Neural cell (in vitro differentiated cells): ENCODE data around the gene TUBA1B. TPM values are rescaled to one million over a fixed set of nuclear protein-coding genes. Genes with fewer than 3 reads are reported as not detected.
A peak's percentile ranks its signal among the peaks of the same experiment; 100 is the strongest.

Source experiments
- H2AFZ ChIP-seq: fragments of 200-600, 300-800 bp; sonication (generic), shearing (Covaris generic); 2 replicates; pipeline ENCODE4 v1.6.0; 2014; ENCODE audit warnings: low read depth, mild to moderate bottlenecking, antibody characterized with exemption, low read length, moderate library complexity
- H3F3A ChIP-seq: fragments of 200-600 bp; shearing (Covaris generic); 2 replicates; pipeline ENCODE4 v1.6.1; 2016; ENCODE audit warnings: mild to moderate bottlenecking, moderate library complexity, mixed read lengths, antibody characterized with exemption, low read length; ENCODE audit not compliant: insufficient read depth, poor library complexity, severe bottlenecking
- H3K27ac ChIP-seq: fragments of 200-600, 300-800 bp; sonication (generic), shearing (Covaris generic); 2 replicates; pipeline ENCODE4 v1.5.1; 2014; ENCODE audit warnings: mild to moderate bottlenecking, low read length, moderate library complexity
- H3K27me3 ChIP-seq: fragments of 300-800, 200-600 bp; sonication (generic), shearing (Covaris generic); 2 replicates; pipeline ENCODE4 v1.6.0; 2014; ENCODE audit warnings: mild to moderate bottlenecking, low read depth, low read length, moderate library complexity; ENCODE audit not compliant: insufficient read depth
- H3K36me3 ChIP-seq: fragments of 300-800, 200-600 bp; sonication (generic), shearing (Covaris generic); 2 replicates; pipeline ENCODE4 v1.5.1; 2014; ENCODE audit warnings: mild to moderate bottlenecking, antibody characterized with exemption, low read length, moderate library complexity; ENCODE audit not compliant: insufficient read depth
- H3K4me2 ChIP-seq: fragments of 300-800, 200-600 bp; sonication (generic), shearing (Covaris generic); 2 replicates; pipeline ENCODE4 v1.6.0; 2014; ENCODE audit warnings: mild to moderate bottlenecking, low read length
- H3K4me3 ChIP-seq: fragments of 300-800, 200-600 bp; sonication (generic), shearing (Covaris generic); 2 replicates; pipeline ENCODE4 v1.5.1; 2014; ENCODE audit warnings: mild to moderate bottlenecking, low read length, moderate library complexity
- H3K79me2 ChIP-seq: fragments of 200-600 bp; shearing (Covaris generic); replicated peaks from 2 replicates; pipeline ENCODE4 v1.6.0; 2014; ENCODE audit warnings: mild to moderate bottlenecking, low read length, moderate library complexity; ENCODE audit not compliant: insufficient read depth
- H3K9ac ChIP-seq: fragments of 300-800, 200-600 bp; sonication (generic), shearing (Covaris generic); 2 replicates; pipeline ENCODE4 v1.6.1; 2016; ENCODE audit warnings: mild to moderate bottlenecking, low read length, mixed read lengths
- H3K9me2 ChIP-seq: fragments of 200-600 bp; shearing (Covaris generic); 2 replicates; pipeline ENCODE4 v1.6.1; 2016; ENCODE audit warnings: mild to moderate bottlenecking, low read length, mixed read lengths; ENCODE audit not compliant: insufficient read depth
- H3K9me3 ChIP-seq: fragments of 200-600, 300-800 bp; sonication (generic), shearing (Covaris generic); 2 replicates; pipeline ENCODE4 v1.6.1; 2016; ENCODE audit warnings: mild to moderate bottlenecking, mixed run types, low read length, moderate library complexity, mixed read lengths
- H4K20me1 ChIP-seq: fragments of 200-600 bp; shearing (Covaris generic); 2 replicates; pipeline ENCODE4 v1.6.1; 2016; ENCODE audit warnings: mild to moderate bottlenecking, mixed run types; ENCODE audit not compliant: insufficient read depth
- CTCF ChIP-seq: fragments of 450-650 bp; IDR thresholded peaks from 2 replicates; pipeline ENCODE4 v1.5.1; 2014; ENCODE audit warnings: antibody characterized with exemption, mild to moderate bottlenecking, moderate library complexity; ENCODE audit not compliant: poor library complexity, severe bottlenecking
- EP300 ChIP-seq: fragments of 450-650 bp; conservative IDR thresholded peaks from 2 replicates; pipeline ENCODE4 v1.6.1; 2014; ENCODE audit warnings: antibody characterized with exemption, mild to moderate bottlenecking, moderate library complexity; ENCODE audit not compliant: poor library complexity, severe bottlenecking
- EZH2 ChIP-seq: fragments of 200-600, 300-800 bp; shearing (Covaris generic), sonication (generic); IDR thresholded peaks from 2 replicates; pipeline ENCODE4 v1.6.1; 2014; ENCODE audit warnings: antibody characterized with exemption, low read length, borderline replicate concordance, mild to moderate bottlenecking; ENCODE audit not compliant: insufficient read depth, poor library complexity, severe bottlenecking
- MXI1 ChIP-seq: fragments of 450-650 bp; conservative IDR thresholded peaks from 2 replicates; pipeline ENCODE4 v1.6.1; 2014; ENCODE audit warnings: antibody characterized with exemption, mild to moderate bottlenecking; ENCODE audit not compliant: poor library complexity, severe bottlenecking
- POLR2AphosphoS5 ChIP-seq: IDR thresholded peaks from 2 replicates; pipeline ENCODE4 v1.6.1; 2012
- RAD21 ChIP-seq: fragments of 450-650 bp; conservative IDR thresholded peaks from 2 replicates; pipeline ENCODE4 v1.6.1; 2014; ENCODE audit warnings: antibody characterized with exemption, mild to moderate bottlenecking, moderate library complexity
- REST ChIP-seq: IDR thresholded peaks from 2 replicates; pipeline ENCODE4 v1.6.1; 2012; ENCODE audit warnings: borderline replicate concordance
- SMC3 ChIP-seq: fragments of 450-650 bp; conservative IDR thresholded peaks from 2 replicates; pipeline ENCODE4 v1.6.1; 2014; ENCODE audit warnings: antibody characterized with exemption, mild to moderate bottlenecking, moderate library complexity; ENCODE audit not compliant: poor library complexity
- TAF1 ChIP-seq: IDR thresholded peaks from 2 replicates; pipeline ENCODE4 v1.6.1; 2012; ENCODE audit warnings: low read depth
- polyA plus RNA-seq: library from polyadenylated mRNA; depleted of rRNA; stranded (reverse); fragments of >200 nt; gene quantifications from 2 replicates; pipeline ENCODE4 v1.2.3, GENCODE V29; 2014

The TUBA1B gene
- polyA plus RNA-seq, 1 donor from 2014 or later = 573 TPM

- TF ChIP-seq REST (peak; percentile 92), POLR2AphosphoS5 (peak; percentile 96), CTCF (peak; percentile 82), EP300 (peak; percentile 43), SMC3 (peak; percentile 41), EZH2 (no peak), MXI1 (no peak), TAF1 (peak; percentile 95), RAD21 (peak; percentile 52)
These were observed 20.6 kb downstream of the TUBA1B start, which contains the start of gene LMBR1L for GRCh38 chr12:49110464-49111155. LMBR1L (minus strand) TSS chr12:49110847; CDS start chr12:49110555, 292 bp downstream.

GRCh38 chr12:49109641-49110463 is 21.3 kb downstream of the TUBA1B start:
- H3K79me2 ChIP-seq = peaks cover 50% of the 10 kb centered on the region
- H3F3A ChIP-seq = no peaks in the 10 kb centered on the region
- peaks cover 6% of the 10 kb centered on the region for H3K36me3 ChIP-seq
- H3K9me2 ChIP-seq = no peaks in the 10 kb centered on the region
- H3K27ac ChIP-seq = peak overlapping the region; percentile 100
- no peaks in the 10 kb centered on the region for H3K27me3 ChIP-seq
- peak overlapping the region; percentile 100 for H3K9ac ChIP-seq
- peak overlapping the region; percentile 56 for H2AFZ ChIP-seq
- H3K4me2 ChIP-seq = peak overlapping the region; percentile 100
- TF ChIP-seq RAD21 (no peak), EP300 (no peak), REST (no peak), EZH2 (no peak), TAF1 (no peak), CTCF (no peak), SMC3 (no peak), POLR2AphosphoS5 (peak; percentile 73), MXI1 (peak; percentile 62)
- peaks cover 36% of the 10 kb centered on the region for H4K20me1 ChIP-seq
- no peaks in the 10 kb centered on the region for H3K9me3 ChIP-seq
- peak overlapping the region; percentile 96 for H3K4me3 ChIP-seq

More at GRCh38 chr12:49110464-49111155, 20.6 kb downstream of the TUBA1B start, which contains the start of gene LMBR1L:
- Histone ChIP-seq H3K4me3 (peak within 1 kb of the TSS; percentile 96), H3K36me3 (peaks cover 6% of the 10 kb centered on the region), H3F3A (no peaks in the 10 kb centered on the region), H3K27ac (peak within 1 kb of the TSS; percentile 100), H3K27me3 (no peaks in the 10 kb centered on the region), H3K9me2 (no peaks in the 10 kb centered on the region), H3K79me2 (peaks cover 45% of the 10 kb centered on the region), H4K20me1 (peaks cover 31% of the 10 kb centered on the region), H3K4me2 (peak within 1 kb of the TSS; percentile 100), H3K9me3 (no peaks in the 10 kb centered on the region), H3K9ac (peak within 1 kb of the TSS; percentile 100), H2AFZ (peak within 1 kb of the TSS; percentile 82)
